Measurements from ENCODE around the gene SLC4A1AP.
"Not testable (repeated sequence)": the region's sequence is repeated elsewhere in the genome, so short reads cannot be mapped to it uniquely, and the experiment has no call there.

SLC4A1AP gene, protein sequence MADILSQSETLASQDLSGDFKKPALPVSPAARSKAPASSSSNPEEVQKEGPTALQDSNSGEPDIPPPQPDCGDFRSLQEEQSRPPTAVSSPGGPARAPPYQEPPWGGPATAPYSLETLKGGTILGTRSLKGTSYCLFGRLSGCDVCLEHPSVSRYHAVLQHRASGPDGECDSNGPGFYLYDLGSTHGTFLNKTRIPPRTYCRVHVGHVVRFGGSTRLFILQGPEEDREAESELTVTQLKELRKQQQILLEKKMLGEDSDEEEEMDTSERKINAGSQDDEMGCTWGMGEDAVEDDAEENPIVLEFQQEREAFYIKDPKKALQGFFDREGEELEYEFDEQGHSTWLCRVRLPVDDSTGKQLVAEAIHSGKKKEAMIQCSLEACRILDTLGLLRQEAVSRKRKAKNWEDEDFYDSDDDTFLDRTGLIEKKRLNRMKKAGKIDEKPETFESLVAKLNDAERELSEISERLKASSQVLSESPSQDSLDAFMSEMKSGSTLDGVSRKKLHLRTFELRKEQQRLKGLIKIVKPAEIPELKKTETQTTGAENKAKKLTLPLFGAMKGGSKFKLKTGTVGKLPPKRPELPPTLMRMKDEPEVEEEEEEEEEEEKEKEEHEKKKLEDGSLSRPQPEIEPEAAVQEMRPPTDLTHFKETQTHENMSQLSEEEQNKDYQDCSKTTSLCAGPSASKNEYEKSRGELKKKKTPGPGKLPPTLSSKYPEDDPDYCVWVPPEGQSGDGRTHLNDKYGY

DNA sequence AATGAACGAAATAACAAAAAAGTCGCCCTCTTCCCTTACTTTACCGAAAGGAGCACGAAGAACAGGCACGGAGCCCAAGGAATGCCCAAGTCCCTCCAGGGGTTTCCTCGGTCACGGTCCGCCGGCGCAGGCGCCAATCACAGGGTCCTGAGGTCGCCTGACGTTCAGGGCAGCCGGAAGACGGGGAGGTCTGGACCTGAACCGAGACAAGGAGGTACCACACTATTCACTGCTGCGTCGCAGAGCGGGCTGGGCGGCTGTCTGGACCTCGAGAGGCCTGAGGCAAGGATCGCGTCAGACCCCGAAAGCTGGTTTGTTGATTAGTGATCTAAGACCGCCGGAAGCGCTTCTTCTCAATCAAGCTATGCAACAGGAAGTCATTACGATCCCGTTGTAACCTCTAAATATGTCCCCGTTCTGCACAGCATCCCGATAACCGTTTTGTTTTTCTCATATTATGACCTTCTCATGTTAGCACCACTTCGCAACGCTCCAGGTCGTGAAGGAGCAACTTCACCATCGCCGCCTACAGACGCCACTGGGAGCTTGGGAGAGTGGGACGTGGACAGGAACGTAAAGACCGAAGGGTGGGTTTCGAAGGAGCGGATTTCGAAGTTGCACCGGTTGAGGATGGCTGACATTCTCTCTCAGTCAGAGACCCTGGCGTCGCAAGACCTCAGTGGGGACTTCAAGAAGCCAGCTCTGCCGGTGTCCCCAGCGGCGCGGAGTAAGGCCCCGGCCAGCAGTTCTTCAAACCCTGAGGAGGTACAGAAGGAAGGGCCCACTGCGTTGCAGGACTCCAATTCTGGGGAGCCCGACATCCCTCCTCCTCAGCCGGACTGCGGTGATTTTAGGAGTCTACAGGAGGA lies at the start of gene SLC4A1AP, which contains the start of gene SUPT7L:
SLC4A1AP (plus strand) TSS at position 605 of the 869 bp plus-strand sequence; CDS start at position 631, 26 bp downstream.
SUPT7L (minus strand) TSS at position 330 of the 869 bp plus-strand sequence. CDS start 1,422 bp downstream, outside the sequence.
- H3K4me1 Mint-ChIP-seq = peaks cover 41% of the 10 kb centered on the region
- peaks cover 36% of the 10 kb centered on the region for H3K36me3 Mint-ChIP-seq
- H3K27ac Mint-ChIP-seq = peak within 1 kb of the TSS; percentile 99
- peak; percentile 80 for DNase-seq
- CTCF ChIA-PET = interaction anchor here (0.5 to 2.0 kb wide), 3 partner anchors 20 to 804 kb away, joined by 3 to 16 read pairs (median 4); no protein-coding TSS in a partner anchor
- no peaks in the 10 kb centered on the region for H3K9me3 Mint-ChIP-seq
- no peaks in the 10 kb centered on the region for H3K27me3 Mint-ChIP-seq
- H3K4me3 Mint-ChIP-seq = peak within 1 kb of the TSS; percentile 99

DNA sequence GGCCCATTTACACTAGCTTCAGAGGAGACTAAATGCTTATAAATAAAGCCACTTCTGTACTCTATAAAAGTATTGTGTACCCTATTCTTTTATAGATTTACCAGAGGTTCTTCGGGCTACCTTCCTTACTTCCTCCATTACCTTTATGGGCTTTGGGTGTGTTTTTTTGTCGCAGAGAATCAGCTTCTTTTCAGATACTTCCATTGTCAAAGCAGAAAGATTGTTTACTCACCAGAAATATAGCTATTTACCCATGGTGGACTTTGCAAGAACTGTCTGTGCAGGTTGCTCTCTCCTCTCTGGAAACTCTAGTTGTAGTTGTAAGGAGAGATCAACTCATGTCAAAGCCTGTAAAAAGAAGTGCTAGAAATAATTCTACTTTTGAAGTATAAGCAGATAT lies 49.7 kb upstream of the SLC4A1AP start:
- Mint-ChIP-seq H3K4me1 (no peaks in the 10 kb centered on the region), H3K27me3 (no peaks in the 10 kb centered on the region), H3K36me3 (peaks cover 44% of the 10 kb centered on the region), H3K4me3 (no peak overlapping the region), H3K27ac (no peak overlapping the region), H3K9me3 (no peaks in the 10 kb centered on the region)
- CTCF ChIA-PET = interaction anchor here (1.2 to 1.4 kb wide), 2 partner anchors 17 to 69 kb away, joined by 3 read pairs; no protein-coding TSS in a partner anchor
- DNase-seq = no peak

DNA sequence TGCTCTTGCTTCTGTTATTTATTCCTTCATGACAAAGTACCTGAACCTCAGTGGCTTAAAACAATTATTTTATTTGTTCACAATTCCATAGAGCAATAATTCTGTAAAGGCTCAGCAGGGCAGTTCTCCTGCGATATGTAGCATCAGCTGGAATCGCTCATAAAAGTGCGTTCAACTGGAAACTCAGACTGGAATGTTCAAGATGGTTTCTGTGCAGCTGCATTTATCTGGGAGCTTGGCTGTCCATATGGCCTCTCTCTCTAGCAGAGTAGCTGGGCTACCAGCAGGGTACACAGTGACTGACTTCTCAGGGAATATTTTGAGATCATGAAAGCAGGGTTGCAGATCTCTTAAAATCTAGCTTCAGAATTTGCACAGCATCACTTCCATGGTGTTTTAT lies 48.4 kb upstream of the SLC4A1AP start:
- Mint-ChIP-seq H3K4me1 (no peaks in the 10 kb centered on the region), H3K36me3 (peaks cover 48% of the 10 kb centered on the region), H3K27ac (no peak overlapping the region), H3K4me3 (no peak overlapping the region), H3K9me3 (no peaks in the 10 kb centered on the region), H3K27me3 (no peaks in the 10 kb centered on the region)
- CTCF ChIA-PET = no interaction called here
- DNase-seq = no peak

DNA sequence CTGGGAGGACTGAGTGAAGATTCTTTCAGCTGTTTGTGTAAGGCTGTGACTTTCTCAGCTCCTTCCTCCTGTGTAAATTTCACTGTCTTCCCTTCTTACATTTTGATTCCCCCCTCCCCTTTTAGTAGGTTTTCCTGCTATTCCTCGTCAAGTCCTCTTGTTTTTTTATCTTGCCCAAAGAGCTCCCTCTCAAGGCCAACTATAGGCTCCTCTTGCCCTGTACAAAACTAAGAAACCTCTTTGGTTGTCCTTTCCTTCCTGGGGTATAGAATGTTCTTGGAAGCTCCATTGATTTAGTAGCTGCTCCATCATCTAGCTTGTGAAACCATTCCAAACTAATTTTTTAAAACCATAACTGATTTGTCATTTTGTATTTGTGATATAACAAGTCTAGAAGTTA lies 42.2 kb upstream of the SLC4A1AP start:
- DNase-seq = no peak
- CTCF ChIA-PET = interaction anchor here (1.0 to 1.3 kb wide), 2 partner anchors 11 kb away, joined by 3 read pairs; no protein-coding TSS in a partner anchor
- H3K36me3 Mint-ChIP-seq = peaks cover 55% of the 10 kb centered on the region
- no peak overlapping the region for H3K27ac Mint-ChIP-seq
- H3K9me3 Mint-ChIP-seq = no peaks in the 10 kb centered on the region
- no peak overlapping the region for H3K4me3 Mint-ChIP-seq
- H3K27me3 Mint-ChIP-seq = no peaks in the 10 kb centered on the region
- H3K4me1 Mint-ChIP-seq = peaks cover 3% of the 10 kb centered on the region

DNA sequence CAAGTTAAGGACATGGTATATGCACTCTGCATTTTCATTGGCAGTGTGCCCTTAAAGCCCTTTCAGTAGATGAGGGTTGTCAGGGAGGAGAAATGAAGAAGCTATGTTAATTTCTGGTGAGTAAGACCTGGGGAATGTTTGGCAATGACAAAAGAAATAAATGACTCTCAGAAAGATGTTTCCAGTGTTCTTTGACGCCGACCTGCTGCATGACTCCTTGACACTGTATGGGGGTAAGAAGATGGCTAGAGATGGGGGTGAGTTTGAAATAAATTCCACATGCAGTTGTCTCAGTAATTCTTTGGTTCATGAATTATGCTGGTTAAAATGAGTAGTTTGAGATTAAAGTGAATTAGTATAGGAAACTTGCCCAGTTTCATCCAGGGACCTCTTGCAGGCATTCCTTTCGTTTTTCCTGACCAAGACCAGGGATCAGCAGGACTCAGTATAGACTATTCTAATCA lies 40.7 kb upstream of the SLC4A1AP start:
- no peak overlapping the region for H3K4me3 Mint-ChIP-seq
- H3K27ac Mint-ChIP-seq = no peak overlapping the region
- H3K4me1 Mint-ChIP-seq = peaks cover 17% of the 10 kb centered on the region
- no peak for DNase-seq
- H3K27me3 Mint-ChIP-seq = no peaks in the 10 kb centered on the region
- H3K36me3 Mint-ChIP-seq = peaks cover 46% of the 10 kb centered on the region
- CTCF ChIA-PET = no interaction called here
- H3K9me3 Mint-ChIP-seq = no peaks in the 10 kb centered on the region

DNA sequence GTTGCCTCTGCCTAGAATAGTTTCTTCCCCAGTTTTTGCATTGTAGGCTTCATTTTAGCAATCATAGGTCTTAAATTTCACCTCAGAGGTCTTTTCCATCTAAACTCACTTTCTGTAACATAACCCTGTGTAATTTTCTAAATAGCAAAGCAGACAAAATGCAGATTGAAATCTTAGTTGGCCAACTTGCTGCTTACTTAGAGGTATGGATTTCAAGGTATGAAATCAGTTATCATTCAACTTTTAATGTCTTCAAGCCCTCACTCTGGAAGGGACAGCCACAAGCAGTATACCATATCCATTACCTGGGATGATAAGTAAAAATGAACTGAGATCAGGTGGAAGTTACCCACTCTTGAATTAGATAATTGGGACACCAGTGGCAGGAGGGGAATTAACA lies 38.7 kb upstream of the SLC4A1AP start:
- peaks cover 22% of the 10 kb centered on the region for H3K4me1 Mint-ChIP-seq
- DNase-seq = no peak
- CTCF ChIA-PET = no interaction called here
- H3K36me3 Mint-ChIP-seq = peaks cover 36% of the 10 kb centered on the region
- no peak overlapping the region for H3K4me3 Mint-ChIP-seq
- no peaks in the 10 kb centered on the region for H3K9me3 Mint-ChIP-seq
- no peak overlapping the region for H3K27ac Mint-ChIP-seq
- H3K27me3 Mint-ChIP-seq = no peaks in the 10 kb centered on the region

DNA sequence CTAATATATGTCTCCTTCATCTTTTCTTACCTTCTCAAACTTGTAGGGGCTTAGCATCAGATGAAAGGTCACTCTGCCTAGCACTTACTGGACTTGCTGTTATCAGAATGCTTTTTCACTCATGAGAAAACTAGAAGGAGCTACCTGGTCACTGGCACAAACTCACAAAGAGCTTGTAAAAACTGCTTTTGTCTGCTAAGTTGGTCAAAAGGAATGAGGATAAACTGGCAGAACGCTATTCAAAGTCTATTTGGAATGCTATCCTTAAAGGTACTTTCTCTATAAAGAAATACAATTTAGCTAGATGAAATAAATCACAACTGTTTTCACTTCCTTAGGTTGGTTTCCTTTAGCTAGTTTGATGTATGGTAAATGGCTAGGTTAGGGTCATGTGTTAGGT lies 37.4 kb upstream of the SLC4A1AP start:
- H3K36me3 Mint-ChIP-seq = peaks cover 33% of the 10 kb centered on the region
- DNase-seq, H3K27me3 Mint-ChIP-seq, H3K27ac Mint-ChIP-seq, H3K4me3 Mint-ChIP-seq, H3K9me3 Mint-ChIP-seq: not testable (repeated sequence)
- CTCF ChIA-PET = interaction anchor here (3.4 kb wide), 1 partner anchor 57 kb away, joined by 13 read pairs; no protein-coding TSS in a partner anchor
- H3K4me1 Mint-ChIP-seq = peaks cover 30% of the 10 kb centered on the region

DNA sequence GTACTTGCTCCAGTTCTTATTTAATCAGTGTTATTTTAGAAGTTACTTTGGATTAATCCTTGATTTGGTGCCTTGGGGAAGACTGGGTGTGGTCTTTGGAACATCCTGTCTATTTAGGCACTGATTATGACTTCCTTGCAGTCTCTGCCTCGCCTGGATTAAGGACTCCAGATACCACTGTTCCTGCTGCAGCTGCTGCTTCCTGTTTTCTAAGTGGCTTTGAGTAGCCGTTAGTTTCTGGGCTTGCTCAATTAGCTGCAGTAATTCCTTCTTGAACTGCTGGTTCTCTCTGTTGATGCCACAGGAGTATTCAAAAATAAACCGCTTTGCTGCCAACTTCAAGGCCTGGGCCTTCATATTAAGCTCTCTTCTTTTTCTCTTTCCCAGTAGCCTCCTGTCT lies 36.8 kb upstream of the SLC4A1AP start:
- not testable (repeated sequence) for H3K27me3 Mint-ChIP-seq, DNase-seq, H3K27ac Mint-ChIP-seq, H3K9me3 Mint-ChIP-seq, H3K4me3 Mint-ChIP-seq
- CTCF ChIA-PET = interaction anchor here (1.6 to 3.4 kb wide), 2 partner anchors 56 to 217 kb away, joined by 3 to 13 read pairs; partner anchors contain the start of gene PPM1G
- peaks cover 33% of the 10 kb centered on the region for H3K4me1 Mint-ChIP-seq
- H3K36me3 Mint-ChIP-seq = peaks cover 33% of the 10 kb centered on the region

DNA sequence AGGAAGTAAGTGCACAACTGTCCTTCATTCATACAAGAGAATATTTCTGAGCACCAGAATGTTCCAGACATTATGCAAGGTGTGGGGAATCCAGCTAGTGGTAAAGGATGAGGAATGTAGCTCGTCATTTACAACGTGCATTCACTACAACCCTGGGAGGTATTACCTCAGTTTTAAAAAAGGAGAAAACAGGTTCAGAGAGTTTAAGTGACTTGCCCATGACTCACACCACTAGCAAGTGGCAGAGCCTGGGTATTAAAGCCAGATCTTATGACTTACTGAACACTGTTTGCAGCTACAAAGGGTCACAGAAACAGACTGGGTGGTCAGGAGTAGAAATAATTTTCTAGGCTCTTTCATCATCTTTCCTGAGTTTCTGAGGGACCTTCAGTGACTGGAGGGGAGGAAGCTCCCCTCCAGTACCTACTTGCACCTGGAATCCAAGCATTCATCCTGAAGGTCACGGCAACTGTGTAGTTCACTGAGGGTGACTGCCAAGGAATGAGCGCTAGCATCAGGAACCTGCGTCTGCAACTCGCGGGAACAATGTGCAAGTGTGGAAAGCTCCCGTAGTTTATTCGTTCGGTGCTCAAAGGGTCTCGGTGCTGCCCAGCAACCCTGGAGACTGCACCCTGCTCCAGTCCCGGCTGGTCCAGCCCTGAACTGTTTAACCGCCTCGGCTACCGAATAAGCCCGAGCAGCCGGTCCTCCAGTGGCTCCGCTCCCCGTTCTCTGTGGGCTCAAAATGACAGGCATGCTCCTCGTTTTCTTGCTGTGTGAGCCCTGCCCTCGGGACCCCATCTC lies 35.5 kb upstream of the SLC4A1AP start:
- CTCF ChIA-PET = interaction anchor here (1.6 to 3.4 kb wide), 2 partner anchors 55 to 218 kb away, joined by 3 to 13 read pairs; partner anchors contain the start of gene PPM1G
- Mint-ChIP-seq H3K36me3 (peaks cover 31% of the 10 kb centered on the region), H3K27ac (no peak overlapping the region), H3K4me3 (no peak overlapping the region), H3K4me1 (peaks cover 33% of the 10 kb centered on the region), H3K9me3 (no peaks in the 10 kb centered on the region), H3K27me3 (no peaks in the 10 kb centered on the region)
- DNase-seq = no peak

DNA sequence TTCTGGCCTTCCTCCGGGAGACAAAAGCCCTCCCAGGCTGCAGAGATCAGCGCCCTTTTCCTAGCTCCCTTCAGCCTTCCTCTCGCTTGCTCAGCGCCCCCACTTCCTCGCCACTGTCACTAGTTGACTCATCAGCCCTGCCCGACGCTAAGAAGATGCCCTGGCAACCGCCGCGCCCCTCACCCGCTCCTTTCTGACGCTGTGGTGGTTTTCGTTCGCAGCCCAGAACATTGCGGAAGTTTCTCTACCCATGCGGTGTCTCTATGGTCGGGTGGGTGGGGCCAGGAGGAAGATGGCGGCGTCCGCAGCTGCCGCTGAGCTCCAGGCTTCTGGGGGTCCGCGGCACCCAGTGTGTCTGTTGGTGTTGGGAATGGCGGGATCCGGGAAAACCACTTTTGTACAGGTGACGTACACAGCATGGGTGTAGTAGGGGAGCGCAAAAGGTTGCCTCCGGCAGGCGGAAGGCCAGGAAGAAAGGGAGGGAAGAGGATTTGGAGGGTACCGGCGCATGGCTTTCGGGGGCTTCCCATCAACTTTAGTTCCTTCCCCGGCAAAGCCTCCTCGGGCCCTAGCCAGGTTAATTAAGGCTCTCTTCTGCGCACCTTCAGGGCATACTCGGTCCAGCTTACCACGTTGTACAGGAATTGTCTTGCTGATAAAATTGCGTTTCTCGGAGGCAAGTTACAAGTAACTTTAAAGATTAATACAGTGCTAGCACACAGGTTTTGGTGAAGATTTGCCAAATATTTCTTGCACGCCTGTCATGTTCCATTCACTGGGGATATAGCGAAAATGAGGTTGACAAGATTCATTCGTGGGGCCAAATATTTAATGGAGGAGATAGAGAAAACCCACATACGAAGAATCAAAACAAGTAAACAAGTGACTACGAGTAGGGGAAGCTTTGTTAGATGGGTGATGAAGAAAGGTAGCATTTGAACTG lies 34.7 kb upstream of the SLC4A1AP start, which contains the start of the genes CCDC121 and GPN1:
CCDC121 (minus strand) TSS at position 246 of the 943 bp plus-strand sequence. CDS start 1,213 bp downstream, outside the sequence.
GPN1 (plus strand) TSS at position 284 of the 943 bp plus-strand sequence; CDS start at position 293, 9 bp downstream.
- Mint-ChIP-seq H3K4me3 (no peak within 1 kb of the TSS), H3K36me3 (peaks cover 30% of the 10 kb centered on the region), H3K4me1 (peaks cover 33% of the 10 kb centered on the region), H3K27ac (no peak within 1 kb of the TSS), H3K9me3 (no peaks in the 10 kb centered on the region), H3K27me3 (no peaks in the 10 kb centered on the region)
- DNase-seq = peak; percentile 98
- CTCF ChIA-PET = interaction anchor here (1.3 to 3.4 kb wide), 3 partner anchors 54 to 278 kb away, joined by 3 to 13 read pairs (median 3); partner anchors contain the start of gene PPM1G

DNA sequence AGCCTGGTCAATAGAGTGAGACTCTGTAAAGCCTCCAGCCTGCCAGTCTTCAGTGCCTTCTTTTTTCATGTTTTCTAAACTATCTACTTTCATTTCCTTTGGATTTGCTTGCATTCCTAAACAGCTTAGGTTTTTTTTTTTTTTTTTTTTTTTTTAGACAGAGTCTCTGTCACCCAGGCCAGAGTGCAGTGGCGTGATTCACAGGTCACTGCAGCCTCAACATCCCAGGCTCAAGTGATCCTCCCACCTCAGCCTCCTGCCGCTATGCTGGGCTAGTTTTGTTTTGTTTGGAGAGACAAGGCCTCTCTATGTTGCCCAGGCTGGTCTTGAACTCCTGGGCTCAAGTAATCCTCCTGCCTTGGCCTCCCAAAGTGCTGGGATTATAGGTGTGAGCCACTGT lies 33.4 kb upstream of the SLC4A1AP start:
- Mint-ChIP-seq H3K4me1 (peaks cover 33% of the 10 kb centered on the region), H3K27ac (peak overlapping the region; percentile 11), H3K36me3 (peaks cover 32% of the 10 kb centered on the region)
- H3K27me3 Mint-ChIP-seq, DNase-seq, H3K9me3 Mint-ChIP-seq, CTCF ChIA-PET, H3K4me3 Mint-ChIP-seq: not testable (repeated sequence)

DNA sequence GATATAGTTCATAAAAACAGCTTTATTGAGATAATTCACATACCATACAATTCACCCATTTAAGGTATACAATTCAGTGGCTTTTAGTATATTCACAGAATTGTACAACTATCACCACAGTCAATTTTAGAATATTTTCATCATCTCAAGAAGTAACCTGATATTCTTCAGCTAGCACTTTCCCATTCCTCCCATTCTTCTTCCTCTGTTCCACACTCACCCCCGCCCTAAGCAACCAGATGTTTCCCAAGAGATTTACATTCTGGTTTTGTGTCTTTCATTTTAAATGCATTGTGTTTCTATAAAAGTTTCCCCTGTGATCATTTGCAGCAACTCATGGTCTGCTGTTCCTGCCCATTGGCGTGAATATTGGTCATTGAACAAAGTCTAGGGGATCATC lies 29.4 kb upstream of the SLC4A1AP start:
- Mint-ChIP-seq H3K36me3 (peaks cover 56% of the 10 kb centered on the region), H3K9me3 (no peaks in the 10 kb centered on the region), H3K4me1 (peaks cover 24% of the 10 kb centered on the region), H3K4me3 (no peak overlapping the region), H3K27ac (no peak overlapping the region), H3K27me3 (no peaks in the 10 kb centered on the region)
- DNase-seq = no peak
- CTCF ChIA-PET = interaction anchor here (1.5 kb wide), 1 partner anchor 49 kb away, joined by 5 read pairs; no protein-coding TSS in a partner anchor

Data from activated naive CD4-positive, alpha-beta T cell treated with anti-CD3 and anti-CD28 coated beads, Interleukin-2, amount 10 ng/mL, durations not matched to agents 7 days and 5 days (primary cell).